ENCODE data around the gene SSR1.

DNA sequence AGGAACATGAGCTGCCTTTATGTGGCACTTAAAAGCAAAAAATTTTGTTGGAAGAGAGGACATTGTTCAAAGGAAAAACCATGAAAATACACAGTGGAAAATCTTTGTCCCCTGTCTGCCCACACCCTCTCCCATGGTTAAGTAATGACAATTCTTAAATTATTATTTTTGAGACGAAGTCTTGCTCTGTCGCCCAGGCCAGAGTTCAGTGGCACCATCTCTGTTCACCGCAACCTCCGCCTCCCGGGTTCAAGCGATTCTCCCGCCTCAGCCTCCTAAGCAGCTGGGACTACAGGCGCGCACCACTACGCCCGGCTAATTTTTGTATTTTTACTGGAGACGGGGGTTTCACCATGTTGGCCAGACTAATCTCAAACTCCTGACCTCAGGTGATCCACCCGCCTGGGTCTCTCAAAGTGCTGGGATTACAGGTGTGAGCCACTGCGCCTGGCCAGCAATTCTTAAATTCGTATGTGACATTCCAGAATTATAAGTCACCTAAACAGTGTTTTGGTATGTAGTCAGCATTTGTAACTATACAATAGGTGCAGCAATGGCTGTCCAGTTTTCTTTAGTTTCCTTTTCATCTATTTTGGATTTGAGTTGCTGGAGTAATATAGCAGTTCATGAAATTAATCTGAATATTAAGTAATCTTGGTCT, 636 bp upstream of the SSR1 start:
- TF ChIP-seq POLR2A (IDR thresholded peaks at IDR 0.05), result no peak
- TF ChIP-seq, protein P1, sequence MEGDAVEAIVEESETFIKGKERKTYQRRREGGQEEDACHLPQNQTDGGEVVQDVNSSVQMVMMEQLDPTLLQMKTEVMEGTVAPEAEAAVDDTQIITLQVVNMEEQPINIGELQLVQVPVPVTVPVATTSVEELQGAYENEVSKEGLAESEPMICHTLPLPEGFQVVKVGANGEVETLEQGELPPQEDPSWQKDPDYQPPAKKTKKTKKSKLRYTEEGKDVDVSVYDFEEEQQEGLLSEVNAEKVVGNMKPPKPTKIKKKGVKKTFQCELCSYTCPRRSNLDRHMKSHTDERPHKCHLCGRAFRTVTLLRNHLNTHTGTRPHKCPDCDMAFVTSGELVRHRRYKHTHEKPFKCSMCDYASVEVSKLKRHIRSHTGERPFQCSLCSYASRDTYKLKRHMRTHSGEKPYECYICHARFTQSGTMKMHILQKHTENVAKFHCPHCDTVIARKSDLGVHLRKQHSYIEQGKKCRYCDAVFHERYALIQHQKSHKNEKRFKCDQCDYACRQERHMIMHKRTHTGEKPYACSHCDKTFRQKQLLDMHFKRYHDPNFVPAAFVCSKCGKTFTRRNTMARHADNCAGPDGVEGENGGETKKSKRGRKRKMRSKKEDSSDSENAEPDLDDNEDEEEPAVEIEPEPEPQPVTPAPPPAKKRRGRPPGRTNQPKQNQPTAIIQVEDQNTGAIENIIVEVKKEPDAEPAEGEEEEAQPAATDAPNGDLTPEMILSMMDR (IDR thresholded peaks at IDR 0.05), result no peak

Data from right lobe of liver (tissue), 4 donors.